ENCODE results near the gene ATP5F1E.
"Not testable (repeated sequence)": the region's sequence is repeated elsewhere in the genome, so short reads cannot be mapped to it uniquely, and the experiment has no call there.

ATP5F1E gene

GRCh38 chr20:58986286-58986967, 45.7 kb downstream of the ATP5F1E start:
- no peak for DNase-seq (ENCODE audit: low read depth)
- no peak overlapping the region for H3K4me3 ChIP-seq (replicated peaks; ENCODE audit: low read depth, low read length)
- TF ChIP-seq CTCF (IDR thresholded peaks at IDR 0.05; ENCODE audit: low read length, missing control alignments) = no peak

DNA sequence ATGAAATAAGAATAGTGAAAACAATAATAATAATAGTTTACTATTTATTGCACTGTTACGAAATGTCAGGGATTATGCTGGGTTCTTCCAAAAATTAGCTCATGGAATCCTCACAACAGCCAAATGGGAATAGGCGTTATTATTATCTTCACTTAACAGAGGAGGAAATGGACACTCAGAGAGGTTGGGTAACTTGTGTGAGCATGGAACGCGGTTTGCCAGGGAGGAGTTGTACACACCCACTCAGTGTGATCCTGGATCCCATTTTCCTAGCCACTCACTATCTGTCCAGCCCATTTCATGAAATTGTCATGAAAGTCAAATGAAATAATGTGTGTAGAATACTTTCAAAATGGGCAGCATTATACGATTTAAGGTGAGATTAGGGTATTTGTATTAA, 46.5 kb downstream of the ATP5F1E start:
- peak; percentile 33 for DNase-seq (ENCODE audit: low read depth)
- TF ChIP-seq CTCF (IDR thresholded peaks at IDR 0.05; ENCODE audit: low read length, missing control alignments) = no peak
- no peak overlapping the region for H3K4me3 ChIP-seq (replicated peaks; ENCODE audit: low read depth, low read length)

- no peak for TF ChIP-seq CTCF (IDR thresholded peaks at IDR 0.05; ENCODE audit: low read length, missing control alignments)
- DNase-seq (ENCODE audit: low read depth) = no peak
- no peak overlapping the region for H3K4me3 ChIP-seq (replicated peaks; ENCODE audit: low read depth, low read length)
These were observed 47.4 kb downstream of the ATP5F1E start for GRCh38 chr20:58984691-58985090.

GRCh38 chr20:58983115-58983468, 49.0 kb downstream of the ATP5F1E start:
- H3K4me3 ChIP-seq (replicated peaks; ENCODE audit: low read depth, low read length); DNase-seq (ENCODE audit: low read depth): not testable (repeated sequence)

DNA sequence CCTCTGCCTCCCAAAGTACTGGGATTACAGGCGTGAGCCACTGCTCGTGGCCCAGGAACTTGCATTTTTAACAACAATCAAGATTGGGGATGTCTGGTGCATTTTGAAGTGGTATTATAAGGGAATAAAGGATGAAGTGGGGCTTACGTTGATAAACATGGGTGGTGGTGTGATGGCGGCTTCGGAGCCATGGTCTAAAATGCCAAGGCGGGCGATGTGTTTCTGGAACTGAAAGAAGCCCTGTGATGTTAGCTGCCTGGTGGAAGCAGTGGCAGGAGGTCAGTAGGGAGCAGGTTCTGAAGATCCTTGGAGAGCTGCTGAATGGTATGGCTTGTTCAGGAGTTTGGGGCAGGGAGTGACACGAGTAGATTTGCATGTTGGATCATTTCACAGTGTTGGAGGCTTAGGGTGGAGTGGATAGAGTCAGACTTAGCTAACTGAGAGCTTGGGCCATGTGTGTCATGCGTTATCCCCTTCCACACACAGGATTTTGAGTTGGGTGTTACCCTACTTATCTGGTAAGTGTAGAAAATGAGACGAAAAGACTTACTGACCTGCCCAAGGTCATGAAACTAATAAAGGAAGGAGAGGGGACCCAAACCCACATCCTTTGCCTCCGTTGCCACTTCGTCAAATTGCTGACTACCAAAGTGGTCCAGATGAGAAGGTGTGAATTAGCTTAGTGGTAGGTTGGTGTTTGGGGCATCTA, 49.6 kb downstream of the ATP5F1E start:
- no peak for TF ChIP-seq CTCF (IDR thresholded peaks at IDR 0.05; ENCODE audit: low read length, missing control alignments)
- H3K4me3 ChIP-seq (replicated peaks; ENCODE audit: low read depth, low read length) = peak overlapping the region; percentile 69
- DNase-seq (ENCODE audit: low read depth) = no peak

GRCh38 chr20:58981628-58982364, 50.3 kb downstream of the ATP5F1E start:
- peak; percentile 19 for DNase-seq (ENCODE audit: low read depth)
- peak overlapping the region; percentile 69 for H3K4me3 ChIP-seq (replicated peaks; ENCODE audit: low read depth, low read length)
- no peak for TF ChIP-seq CTCF (IDR thresholded peaks at IDR 0.05; ENCODE audit: low read length, missing control alignments)
